Nephron (organoid): Measurements from ENCODE around the gene ZDHHC24.

Source experiments
- H3K27ac Mint-ChIP-seq, 3 experiments: 2 replicates each; pipeline ENCODE4 v1.8.0; 2020; ENCODE audit warnings: mixed read lengths in 3 of 3, mild to moderate bottlenecking in 2 of 3, moderate library complexity in 1 of 3
- H3K27me3 Mint-ChIP-seq: 2 replicates; pipeline ENCODE4 v1.8.0; 2021; ENCODE audit warnings: low read depth, mild to moderate bottlenecking, moderate library complexity, mixed read lengths
- H3K36me3 Mint-ChIP-seq: 2 replicates; pipeline ENCODE4 v1.8.0; 2020; ENCODE audit warnings: low read depth, mixed read lengths
- H3K4me1 Mint-ChIP-seq: 2 replicates; pipeline ENCODE4 v1.8.0; 2020; ENCODE audit warnings: mixed read lengths
- H3K4me3 Mint-ChIP-seq, 3 experiments: 2 replicates each; pipeline ENCODE4 v1.8.0; 2020; ENCODE audit warnings: mild to moderate bottlenecking in 3 of 3, mixed read lengths in 3 of 3, moderate library complexity in 2 of 3
- H3K9me3 Mint-ChIP-seq: 2 replicates; pipeline ENCODE4 v1.8.0; 2020; ENCODE audit warnings: mixed read lengths
- TF ChIP-seq, protein P1 (sequence below), 3 experiments: fragments of 200-600 bp; sonication (generic); IDR thresholded peaks; one replicate each; pipeline ENCODE4 v1.5.0; 2021; ENCODE audit warnings: antibody characterized with exemption in 3 of 3; ENCODE audit not compliant: unreplicated experiment in 3 of 3

ZDHHC24 gene

DNA sequence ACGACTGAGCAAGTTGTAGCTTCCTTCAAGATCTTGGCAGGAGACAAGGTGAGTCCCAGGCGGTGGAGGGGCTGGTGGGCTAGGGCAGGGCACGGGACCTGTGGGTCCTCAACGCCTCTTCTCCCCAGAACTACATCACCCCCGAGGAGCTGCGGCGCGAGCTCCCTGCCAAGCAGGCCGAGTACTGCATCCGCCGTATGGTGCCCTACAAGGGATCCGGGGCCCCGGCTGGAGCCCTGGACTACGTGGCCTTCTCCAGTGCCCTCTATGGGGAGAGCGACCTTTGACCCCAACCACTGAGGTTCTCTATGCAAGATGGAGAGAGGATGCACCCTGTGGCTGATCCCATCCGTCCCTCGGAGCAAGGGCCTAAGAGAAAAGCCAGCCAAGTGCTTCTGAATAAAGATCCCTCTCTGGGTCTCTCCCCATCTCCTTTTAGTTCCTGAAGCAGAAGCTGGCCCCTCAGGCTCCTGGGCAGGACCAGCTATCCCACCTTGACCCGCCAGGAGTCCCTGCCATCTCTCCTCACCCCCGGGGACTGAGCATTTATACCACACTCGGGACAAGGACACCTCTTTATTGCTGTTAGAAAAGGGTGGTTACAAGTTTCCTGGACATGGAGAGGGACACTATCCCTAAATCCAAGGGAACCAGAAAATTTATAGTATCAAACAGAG, 17.2 kb upstream of the ZDHHC24 start:
- no peaks in the 10 kb centered on the region for H3K9me3 Mint-ChIP-seq
- no peak overlapping the region for H3K4me3 Mint-ChIP-seq
- no peaks in the 10 kb centered on the region for H3K4me1 Mint-ChIP-seq
- no peak overlapping the region for H3K27ac Mint-ChIP-seq
- no peaks in the 10 kb centered on the region for H3K36me3 Mint-ChIP-seq
- TF ChIP-seq, protein P1, sequence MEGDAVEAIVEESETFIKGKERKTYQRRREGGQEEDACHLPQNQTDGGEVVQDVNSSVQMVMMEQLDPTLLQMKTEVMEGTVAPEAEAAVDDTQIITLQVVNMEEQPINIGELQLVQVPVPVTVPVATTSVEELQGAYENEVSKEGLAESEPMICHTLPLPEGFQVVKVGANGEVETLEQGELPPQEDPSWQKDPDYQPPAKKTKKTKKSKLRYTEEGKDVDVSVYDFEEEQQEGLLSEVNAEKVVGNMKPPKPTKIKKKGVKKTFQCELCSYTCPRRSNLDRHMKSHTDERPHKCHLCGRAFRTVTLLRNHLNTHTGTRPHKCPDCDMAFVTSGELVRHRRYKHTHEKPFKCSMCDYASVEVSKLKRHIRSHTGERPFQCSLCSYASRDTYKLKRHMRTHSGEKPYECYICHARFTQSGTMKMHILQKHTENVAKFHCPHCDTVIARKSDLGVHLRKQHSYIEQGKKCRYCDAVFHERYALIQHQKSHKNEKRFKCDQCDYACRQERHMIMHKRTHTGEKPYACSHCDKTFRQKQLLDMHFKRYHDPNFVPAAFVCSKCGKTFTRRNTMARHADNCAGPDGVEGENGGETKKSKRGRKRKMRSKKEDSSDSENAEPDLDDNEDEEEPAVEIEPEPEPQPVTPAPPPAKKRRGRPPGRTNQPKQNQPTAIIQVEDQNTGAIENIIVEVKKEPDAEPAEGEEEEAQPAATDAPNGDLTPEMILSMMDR (IDR thresholded peaks at IDR 0.05; ENCODE audit: unreplicated experiment in 3 of 3) = no peak
- H3K27me3 Mint-ChIP-seq = no peaks in the 10 kb centered on the region

DNA sequence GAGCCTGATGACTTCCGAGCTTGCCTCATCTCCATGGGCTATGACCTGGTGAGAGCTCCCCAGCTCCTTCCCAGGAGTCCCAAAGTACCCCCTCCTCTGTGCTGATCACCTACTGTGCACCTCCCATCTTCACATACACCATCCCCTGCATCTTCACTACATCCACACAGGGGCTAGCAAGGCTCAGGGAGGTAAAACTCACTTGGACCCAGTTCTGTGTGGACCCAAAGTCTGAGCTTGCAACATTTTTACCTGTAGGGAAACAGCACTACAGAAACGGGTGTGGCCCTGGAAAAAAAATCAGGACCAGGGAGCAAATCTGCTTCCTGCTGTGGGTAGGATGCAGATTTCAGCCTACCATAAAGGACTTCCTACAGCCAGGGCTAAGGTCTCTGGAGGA, 16.4 kb upstream of the ZDHHC24 start:
- Mint-ChIP-seq H3K27me3 (no peaks in the 10 kb centered on the region), H3K36me3 (no peaks in the 10 kb centered on the region), H3K9me3 (no peaks in the 10 kb centered on the region), H3K4me1 (no peaks in the 10 kb centered on the region), H3K27ac (no peak overlapping the region), H3K4me3 (no peak overlapping the region)
- TF ChIP-seq, protein P1 (IDR thresholded peaks at IDR 0.05; ENCODE audit: unreplicated experiment in 3 of 3) = no peak

DNA sequence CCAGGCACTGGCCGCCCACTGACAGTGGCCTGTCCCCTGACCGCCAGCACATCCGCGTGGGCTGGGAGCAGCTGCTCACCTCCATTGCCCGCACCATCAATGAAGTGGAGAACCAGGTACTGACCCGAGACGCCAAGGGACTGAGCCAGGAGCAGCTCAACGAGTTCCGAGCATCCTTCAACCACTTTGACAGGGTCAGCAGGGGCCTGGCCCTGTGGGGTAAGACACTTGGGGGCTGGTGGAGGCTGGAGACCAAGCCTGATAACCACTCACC, 16.1 kb upstream of the ZDHHC24 start:
- Mint-ChIP-seq H3K27me3 (no peaks in the 10 kb centered on the region), H3K4me3 (no peak overlapping the region), H3K4me1 (no peaks in the 10 kb centered on the region), H3K36me3 (no peaks in the 10 kb centered on the region), H3K9me3 (no peaks in the 10 kb centered on the region), H3K27ac (no peak overlapping the region)
- TF ChIP-seq, protein P1 (IDR thresholded peaks at IDR 0.05; ENCODE audit: unreplicated experiment in 3 of 3) = no peak

DNA sequence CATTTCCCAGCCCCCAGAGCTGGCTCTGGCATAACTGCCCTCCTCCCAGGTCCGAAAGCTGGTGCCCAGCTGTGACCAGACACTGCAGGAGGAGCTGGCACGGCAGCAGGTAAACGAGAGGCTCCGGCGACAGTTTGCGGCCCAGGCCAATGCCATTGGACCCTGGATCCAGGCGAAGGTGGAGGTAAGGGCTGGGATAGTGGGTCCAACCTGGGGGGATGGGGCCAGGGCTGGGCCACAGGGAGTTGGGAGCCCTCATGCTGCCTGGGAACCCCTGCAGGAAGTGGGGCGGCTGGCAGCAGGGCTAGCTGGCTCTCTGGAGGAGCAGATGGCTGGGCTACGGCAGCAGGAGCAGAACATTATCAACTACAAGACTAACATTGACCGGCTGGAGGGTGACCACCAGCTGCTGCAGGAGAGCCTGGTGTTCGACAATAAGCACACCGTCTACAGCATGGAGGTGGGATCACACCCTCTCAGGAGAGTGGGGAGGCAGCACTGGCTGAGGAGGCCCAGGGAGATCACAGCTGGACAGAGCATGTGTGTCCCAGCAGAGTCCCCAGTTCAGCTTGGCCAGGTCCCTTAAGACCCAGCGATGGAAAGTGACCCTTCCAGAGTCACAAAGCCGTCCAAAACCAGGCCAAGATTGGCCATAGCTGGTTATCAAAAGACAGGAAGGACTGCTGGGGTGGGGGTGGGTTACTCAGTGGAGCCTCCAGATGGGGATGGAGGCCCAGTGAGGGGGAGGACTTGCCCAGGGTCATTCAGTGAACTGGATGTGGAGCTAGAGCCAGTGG, 15.5 kb upstream of the ZDHHC24 start:
- Mint-ChIP-seq H3K27me3 (no peaks in the 10 kb centered on the region), H3K4me3 (no peak overlapping the region), H3K36me3 (no peaks in the 10 kb centered on the region), H3K9me3 (no peaks in the 10 kb centered on the region), H3K27ac (no peak overlapping the region), H3K4me1 (no peaks in the 10 kb centered on the region)
- TF ChIP-seq, protein P1 (IDR thresholded peaks at IDR 0.05; ENCODE audit: unreplicated experiment in 3 of 3) = no peak

DNA sequence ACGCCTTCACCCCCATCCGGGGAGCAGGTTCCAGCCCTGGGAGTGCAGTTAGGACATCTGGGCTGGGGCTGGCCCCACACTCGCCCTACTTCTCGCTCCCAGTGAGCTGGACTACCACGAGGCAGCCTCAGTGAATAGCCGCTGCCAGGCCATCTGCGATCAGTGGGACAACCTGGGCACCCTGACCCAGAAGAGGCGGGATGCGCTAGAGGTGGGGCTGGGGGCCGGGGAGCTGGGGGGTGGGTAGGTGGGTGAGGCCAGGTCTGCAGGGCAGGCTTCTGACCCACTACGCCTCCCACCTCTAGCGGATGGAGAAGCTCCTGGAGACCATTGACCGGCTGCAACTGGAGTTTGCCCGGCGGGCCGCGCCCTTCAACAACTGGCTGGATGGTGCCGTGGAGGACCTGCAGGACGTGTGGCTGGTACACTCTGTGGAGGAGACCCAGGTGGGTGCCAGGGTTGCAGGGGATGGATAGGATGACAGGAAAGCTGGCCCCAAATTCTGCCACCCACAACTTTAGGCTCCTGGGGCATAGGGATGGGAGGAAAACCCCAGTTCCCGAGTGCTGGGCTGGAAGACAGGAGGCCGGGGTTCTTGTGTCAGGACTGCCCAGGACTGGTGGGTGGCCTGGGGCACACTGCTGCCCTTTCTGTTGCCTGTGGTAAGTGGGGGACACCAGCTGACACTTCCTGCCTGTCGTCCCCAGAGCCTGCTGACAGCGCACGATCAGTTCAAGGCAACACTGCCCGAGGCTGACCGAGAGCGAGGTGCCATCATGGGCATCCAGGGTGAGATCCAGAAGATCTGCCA, 14.2 kb upstream of the ZDHHC24 start:
- no peak overlapping the region for H3K27ac Mint-ChIP-seq
- TF ChIP-seq, protein P1 (IDR thresholded peaks at IDR 0.05; ENCODE audit: unreplicated experiment in 3 of 3) = no peak
- no peak overlapping the region for H3K4me3 Mint-ChIP-seq
- H3K9me3 Mint-ChIP-seq = no peaks in the 10 kb centered on the region
- no peaks in the 10 kb centered on the region for H3K36me3 Mint-ChIP-seq
- no peaks in the 10 kb centered on the region for H3K27me3 Mint-ChIP-seq
- H3K4me1 Mint-ChIP-seq = no peaks in the 10 kb centered on the region
